SU-DHL-6 (cell line): ENCODE measurements around the gene GDPD3.

ENCODE experiments used
- H2AFZ ChIP-seq: fragments of 200-600 bp; sonication (generic); 2 replicates; pipeline ENCODE4 v1.6.1; 2014; ENCODE audit warnings: low read depth, mild to moderate bottlenecking, moderate library complexity, mixed read lengths, antibody characterized with exemption, low read length; ENCODE audit not compliant: severe bottlenecking
- H3F3A ChIP-seq: fragments of 200-600 bp; shearing (Covaris generic); 2 replicates; pipeline ENCODE4 v1.6.0; 2016; ENCODE audit warnings: antibody characterized with exemption, mild to moderate bottlenecking; ENCODE audit not compliant: insufficient read depth
- H3K27ac ChIP-seq: fragments of 200-600 bp; sonication (generic); 2 replicates; pipeline ENCODE4 v1.5.1; 2016; ENCODE audit warnings: low read depth, mild to moderate bottlenecking, low read length, moderate library complexity, mixed read lengths
- H3K27me3 ChIP-seq: fragments of 200-600 bp; sonication (generic), shearing (Covaris generic); 2 replicates; pipeline ENCODE4 v1.6.0; 2014; ENCODE audit warnings: mild to moderate bottlenecking, low read length
- H3K36me3 ChIP-seq: fragments of 200-600 bp; sonication (generic); 2 replicates; pipeline ENCODE4 v1.6.1; 2014; ENCODE audit warnings: mild to moderate bottlenecking, low read length, mixed read lengths
- H3K4me2 ChIP-seq: fragments of 300-600, 200-600 bp; shearing (Covaris generic), sonication (generic); 2 replicates; pipeline ENCODE4 v1.6.0; 2014; ENCODE audit warnings: low read length, low read depth, mild to moderate bottlenecking; ENCODE audit not compliant: poor library complexity, severe bottlenecking
- H3K4me3 ChIP-seq: fragments of 200-600 bp; sonication (generic); 2 replicates; pipeline ENCODE4 v1.5.1; 2014; ENCODE audit warnings: antibody characterized with exemption, low read length, mild to moderate bottlenecking, mixed read lengths; ENCODE audit not compliant: insufficient read depth, poor library complexity, severe bottlenecking
- H3K79me2 ChIP-seq: fragments of 200-600 bp; sonication (generic); 2 replicates; pipeline ENCODE4 v1.6.1; 2014; ENCODE audit warnings: mild to moderate bottlenecking, low read length, moderate library complexity; ENCODE audit not compliant: insufficient read depth
- H3K9ac ChIP-seq: fragments of 200-600 bp; sonication (generic); 2 replicates; pipeline ENCODE4 v1.7.0; 2014; ENCODE audit warnings: mild to moderate bottlenecking, low read length
- H3K9me2 ChIP-seq: fragments of 200-600 bp; sonication (generic); replicated peaks from 2 replicates; pipeline ENCODE4 v1.6.1; 2014; ENCODE audit warnings: low read length; ENCODE audit not compliant: insufficient read depth
- H3K9me3 ChIP-seq: fragments of 200-600 bp; sonication (generic); 2 replicates; pipeline ENCODE4 v1.6.1; 2014; ENCODE audit warnings: low read length, mixed read lengths; ENCODE audit not compliant: insufficient read depth
- H4K20me1 ChIP-seq: fragments of 200-600 bp; sonication (generic); 2 replicates; pipeline ENCODE4 v1.6.1; 2014; ENCODE audit warnings: low read depth, mild to moderate bottlenecking, antibody characterized with exemption, low read length, moderate library complexity, mixed read lengths
- CTCF ChIP-seq: fragments of 200-600 bp; sonication (generic); IDR thresholded peaks from one replicate; pipeline ENCODE4 v1.5.1; 2017; ENCODE audit warnings: antibody characterized with exemption, mild to moderate bottlenecking, low read length, moderate library complexity; ENCODE audit not compliant: insufficient read depth, poor library complexity, severe bottlenecking
- EZH2phosphoT487 ChIP-seq: fragments of 200-600 bp; sonication (generic), shearing (Covaris generic); conservative IDR thresholded peaks from 2 replicates; pipeline ENCODE4 v1.6.1; 2018; ENCODE audit warnings: mild to moderate bottlenecking, antibody characterized with exemption, low read length, moderate library complexity, mixed read lengths

The GDPD3 gene

GRCh38 chr16:30121741-30122571, 8.6 kb upstream of the GDPD3 start:
- H3F3A ChIP-seq = peaks cover 4% of the 10 kb centered on the region; the same call in 1 of the 2 replicates
- H3K4me2 ChIP-seq = peak overlapping the region; percentile 74
- H3K9me3 ChIP-seq = no peaks in the 10 kb centered on the region
- H3K27ac ChIP-seq = peak overlapping the region; percentile 57
- no peak overlapping the region for H2AFZ ChIP-seq
- H3K36me3 ChIP-seq = no peaks in the 10 kb centered on the region
- no peaks in the 10 kb centered on the region for H3K79me2 ChIP-seq
- H4K20me1 ChIP-seq = no peaks in the 10 kb centered on the region
- no peaks in the 10 kb centered on the region for H3K9me2 ChIP-seq
- H3K27me3 ChIP-seq = no peaks in the 10 kb centered on the region
- TF ChIP-seq EZH2phosphoT487 = no peak
- no peak for TF ChIP-seq CTCF
- peak overlapping the region; percentile 93 for H3K9ac ChIP-seq
- peak overlapping the region; percentile 70 for H3K4me3 ChIP-seq

DNA sequence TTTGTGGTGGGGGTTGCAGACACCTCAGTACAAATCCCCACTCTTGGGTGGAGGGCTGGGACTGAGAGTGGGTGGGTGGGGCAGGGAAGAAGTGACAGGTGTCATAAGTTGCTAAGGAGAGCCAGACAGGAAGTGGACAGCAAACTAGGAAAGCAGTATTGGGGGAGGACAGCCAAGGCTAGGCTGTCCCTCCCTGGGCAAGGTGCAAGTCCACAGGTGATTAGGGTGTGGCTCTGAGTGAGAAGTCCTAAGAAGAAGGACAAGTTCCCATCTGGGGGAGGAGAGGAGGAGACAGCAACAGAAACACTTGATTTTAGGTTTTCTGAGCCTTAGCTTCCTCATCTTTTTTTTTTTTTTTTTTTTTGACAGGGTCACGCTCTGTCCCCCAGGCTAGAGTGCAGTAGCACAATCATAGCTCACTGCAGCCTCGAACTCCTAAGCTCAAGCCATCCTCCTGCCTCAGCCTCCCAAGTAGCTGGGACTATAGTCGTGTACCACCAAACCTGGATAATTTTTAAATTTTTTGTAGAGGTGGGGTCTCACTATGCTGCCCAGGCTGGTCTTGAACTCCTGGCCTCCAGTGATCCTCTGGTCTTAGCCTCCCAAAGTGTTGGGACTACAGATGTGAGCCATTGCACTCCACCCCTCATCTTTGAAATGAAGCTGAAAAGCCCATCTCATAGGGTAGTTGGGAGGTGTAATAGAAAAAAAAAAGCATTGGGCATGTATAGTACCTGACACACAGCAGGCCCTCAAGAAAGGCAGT, 7.2 kb upstream of the GDPD3 start:
- TF ChIP-seq EZH2phosphoT487 (no peak), CTCF (no peak)
- Histone ChIP-seq H4K20me1 (no peaks in the 10 kb centered on the region), H2AFZ (no peak overlapping the region), H3K4me3 (no peak overlapping the region), H3K27ac (no peak overlapping the region), H3F3A (peaks cover 4% of the 10 kb centered on the region; the same call in 1 of the 2 replicates), H3K9me3 (no peaks in the 10 kb centered on the region), H3K27me3 (no peaks in the 10 kb centered on the region), H3K9me2 (no peaks in the 10 kb centered on the region), H3K36me3 (no peaks in the 10 kb centered on the region), H3K9ac (no peak overlapping the region), H3K79me2 (no peaks in the 10 kb centered on the region), H3K4me2 (no peak overlapping the region)

DNA sequence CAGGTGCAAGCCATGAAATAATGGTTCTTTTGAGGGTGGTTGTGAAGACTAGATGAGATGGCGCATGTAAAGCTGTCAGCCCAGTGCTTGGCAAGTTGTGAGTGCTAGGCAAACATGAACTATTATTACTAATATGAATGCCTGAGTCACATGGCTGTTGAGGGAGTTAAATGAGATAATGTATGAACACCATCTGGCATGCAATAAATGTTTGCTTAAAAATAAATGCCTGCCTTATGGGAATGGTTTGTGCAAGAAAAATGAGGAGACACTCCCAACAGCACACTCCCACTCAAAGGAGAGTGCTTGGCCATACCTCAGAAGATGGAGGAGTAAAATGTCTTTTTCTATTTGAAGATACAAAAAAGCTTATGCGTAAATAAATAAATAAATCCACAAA, 6.1 kb upstream of the GDPD3 start:
- TF ChIP-seq EZH2phosphoT487 (no peak), CTCF (no peak)
- no peaks in the 10 kb centered on the region for H4K20me1 ChIP-seq
- no peak overlapping the region for H2AFZ ChIP-seq
- H3K27ac ChIP-seq = no peak overlapping the region
- H3F3A ChIP-seq = peaks cover 11% of the 10 kb centered on the region
- no peak overlapping the region for H3K4me2 ChIP-seq
- H3K27me3 ChIP-seq = no peaks in the 10 kb centered on the region
- no peaks in the 10 kb centered on the region for H3K36me3 ChIP-seq
- H3K4me3 ChIP-seq = no peak overlapping the region
- no peaks in the 10 kb centered on the region for H3K79me2 ChIP-seq
- H3K9me2 ChIP-seq = no peaks in the 10 kb centered on the region
- H3K9me3 ChIP-seq = no peaks in the 10 kb centered on the region
- no peak overlapping the region for H3K9ac ChIP-seq
